ENCODE measurements around the gene CMC1.

GRCh38 chr3:28348265-28348628, 106.8 kb downstream of the CMC1 start:
- TF ChIP-seq CTCF (IDR thresholded peaks at IDR 0.05) (no peak), POLR2A (IDR thresholded peaks at IDR 0.05) (no peak)

All from testis (tissue), 2 donors.